Kidney (tissue), 14 donors: ENCODE data around the gene SET. TPM values are rescaled to one million over a fixed set of nuclear protein-coding genes. Genes with fewer than 3 reads are reported as not detected.

ENCODE experiments used
- DNase-seq, 5 donors: peaks; one replicate each; pipeline ENCODE4 v3.0.0-alpha.2; 2013 to 2020
- FAIRE-seq: peaks from 2 replicates; lab custom pipeline; 2012; peaks lifted over from hg19 to GRCh38; lab: Jason Lieb, UNC
- H3K27ac ChIP-seq, 2 donors: one replicate each; pipeline ENCODE4 v1.7.0; 2013; ENCODE audit warnings: low read depth in 2 of 2, low read length in 2 of 2, inconsistent platforms in 1 of 2
- H3K27me3 ChIP-seq: one replicate; pipeline ENCODE4 v1.7.1; 2013; ENCODE audit warnings: low read length, inconsistent platforms; ENCODE audit not compliant: control insufficient read depth, insufficient read depth
- H3K36me3 ChIP-seq, 3 donors: one replicate each; pipeline versions ENCODE4 v1.7.0 to v1.7.1; 2013; ENCODE audit warnings: low read length in 3 of 3, control low read depth in 1 of 3, inconsistent platforms in 1 of 3; ENCODE audit not compliant: insufficient read depth in 3 of 3, control insufficient read depth in 2 of 3
- H3K4me1 ChIP-seq, 3 donors: one replicate each; pipeline versions ENCODE4 v1.7.0 to v1.7.1; 2013; ENCODE audit warnings: low read length in 3 of 3, inconsistent platforms in 1 of 3, low read depth in 1 of 3; ENCODE audit not compliant: control insufficient read depth in 2 of 3, insufficient read depth in 2 of 3
- H3K4me3 ChIP-seq, 3 donors: one replicate each; pipeline versions ENCODE4 v1.7.0 to v1.8.1; 2013; ENCODE audit warnings: low read length in 3 of 3, control low read depth in 1 of 3, inconsistent platforms in 1 of 3
- H3K9ac ChIP-seq, 3 donors: one replicate each; pipeline versions ENCODE4 v1.7.0 to v1.7.1; 2013; ENCODE audit warnings: low read length in 3 of 3, control low read depth in 1 of 3, inconsistent platforms in 1 of 3
- H3K9me3 ChIP-seq, 3 donors: one replicate each; pipeline versions ENCODE4 v1.7.0 to v1.7.1; 2013; ENCODE audit warnings: low read length in 3 of 3, control low read depth in 1 of 3, inconsistent platforms in 1 of 3; ENCODE audit not compliant: control insufficient read depth in 2 of 3, insufficient read depth in 1 of 3
- CTCF ChIP-seq: IDR thresholded peaks from 3 replicates; pipeline ENCODE4 v1.5.1; 2012; ENCODE audit warnings: mild to moderate bottlenecking, moderate library complexity, borderline replicate concordance; ENCODE audit not compliant: insufficient read depth; ENCODE audit errors: extremely low read depth
- intact Hi-C: fragments of 100-400 bp; cut with DNase I; formaldehyde crosslinking; loops from one replicate; pipeline ENCODE4 v1.11.1; 2022
- polyA plus RNA-seq: library from polyadenylated mRNA; stranded (reverse); fragments of 350-450 nt; fragmentation: Illumina TruSeq; extraction: RNeasy Lipid Tissue Mini Kit (QIAGEN cat#74804); gene quantifications from one replicate; pipeline ENCODE4 v1.2.3, GENCODE V29; 2014; ENCODE audit warnings: low read depth, low replicate concordance; ENCODE audit not compliant: insufficient read depth
- total RNA-seq: library from RNA; stranded (reverse); fragmentation: NEBNext Ultra II Directional; extraction: Animal tissue kit (Norgen Biotek cat#: 25700); gene quantifications from one replicate; pipeline ENCODE4 v1.2.1, GENCODE V29; 2021
- donor health status: control.
- donor health status: control.
- donor health status: control.
- donor health status: control.
- donor health status: control.
- donor health status: DM: yes; HTN: yes; CAD: no.
- donor health status: Normal renal cell carcinoma (clear cell type).

SET gene
- total and polyA plus RNA-seq, 2 donors from 2014 or later: 127 to 247 TPM

DNA sequence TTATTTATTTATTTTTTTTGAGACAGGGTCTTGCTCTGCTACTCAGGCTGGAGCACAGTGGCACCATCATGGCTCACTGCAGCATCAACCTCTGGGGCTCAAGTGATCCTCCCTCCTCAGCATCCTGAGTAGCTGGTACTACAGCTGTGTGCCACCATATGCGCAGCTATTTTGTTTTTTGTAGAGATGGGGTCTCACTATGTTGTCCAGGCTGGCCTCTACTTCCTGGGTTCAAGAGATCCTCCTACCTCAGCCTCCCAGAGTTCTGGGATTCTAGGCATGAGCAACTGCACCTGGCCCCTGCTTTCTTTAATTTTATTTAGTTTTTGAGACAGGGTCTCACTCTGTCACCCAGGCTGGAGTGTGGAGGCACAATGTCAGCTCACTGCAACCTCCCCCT is 54.4 kb downstream of the SET start:
- Histone ChIP-seq H3K9ac (no peak overlapping the region), H3K4me1 (no peaks in the 10 kb centered on the region), H3K4me3 (no peak overlapping the region), H3K9me3 (no peaks in the 10 kb centered on the region), H3K27ac (no peak overlapping the region), H3K27me3 (no peaks in the 10 kb centered on the region), H3K36me3 (peaks cover 0 to 24% (median 10%) of the 10 kb centered on the region in 3 donors)
- TF ChIP-seq CTCF: no peak
- FAIRE-seq (no peak), DNase-seq (no peak)
- intact Hi-C loops: no loop called here

Other genes starting within 250 kb of the SET start
- 23.6 TPM for gene ODF2, start 233.2 kb upstream of the SET start, total RNA-seq
- gene ODF2, start 233.2 kb upstream of the SET start, polyA plus RNA-seq: 10.6 TPM
- gene GLE1, start 184.5 kb upstream of the SET start, total RNA-seq: 22.8 TPM
- gene GLE1, start 184.5 kb upstream of the SET start, polyA plus RNA-seq: 15.6 TPM
- gene SPTAN1, start 136.6 kb upstream of the SET start, total RNA-seq: 354 TPM
- gene SPTAN1, start 136.6 kb upstream of the SET start, polyA plus RNA-seq: 210 TPM
- gene DYNC2I2, start 32.4 kb upstream of the SET start, total RNA-seq: 76.6 TPM
- gene DYNC2I2, start 32.4 kb upstream of the SET start, polyA plus RNA-seq: 98.6 TPM
- 14.7 TPM for gene PKN3, start 13.3 kb downstream of the SET start, total RNA-seq
- 3.9 TPM for gene PKN3, start 13.3 kb downstream of the SET start, polyA plus RNA-seq
- gene ZDHHC12, start 34.9 kb downstream of the SET start, total RNA-seq: 39.9 TPM
- gene ZDHHC12, start 34.9 kb downstream of the SET start, polyA plus RNA-seq: 54.7 TPM
- 43.2 TPM for gene ZER1, start 82.7 kb downstream of the SET start, total RNA-seq
- 31.1 TPM for gene ZER1, start 82.7 kb downstream of the SET start, polyA plus RNA-seq
- gene TBC1D13, start 98.0 kb downstream of the SET start, total RNA-seq: 29.0 TPM
- gene TBC1D13, start 98.0 kb downstream of the SET start, polyA plus RNA-seq: 38.5 TPM
- gene ENDOG, start 129.3 kb downstream of the SET start, total RNA-seq: 20.6 TPM
- gene ENDOG, start 129.3 kb downstream of the SET start, polyA plus RNA-seq: 59.9 TPM
- 42.0 TPM for gene SPOUT1, start 140.6 kb downstream of the SET start, total RNA-seq
- 56.8 TPM for gene SPOUT1, start 140.6 kb downstream of the SET start, polyA plus RNA-seq
- 5.1 TPM for gene KYAT1, start 192.7 kb downstream of the SET start, total RNA-seq
- 17.0 TPM for gene KYAT1, start 192.7 kb downstream of the SET start, polyA plus RNA-seq
- 37.4 TPM for gene LRRC8A, start 192.9 kb downstream of the SET start, total RNA-seq
- 18.5 TPM for gene LRRC8A, start 192.9 kb downstream of the SET start, polyA plus RNA-seq
- gene PHYHD1, start 231.8 kb downstream of the SET start, total RNA-seq: 59.0 TPM
- gene PHYHD1, start 231.8 kb downstream of the SET start, polyA plus RNA-seq: 122 TPM